ENCODE results near the gene ANKS1A. TPM values are rescaled to one million over a fixed set of nuclear protein-coding genes. Genes with fewer than 3 reads are reported as not detected.

Gene ANKS1A
- total RNA-seq, 1 experiment from 2014 or later = 35.0 TPM

- ChIA-PET POLR2A (no interaction called here), CTCF (interaction anchor here (1.0 to 1.2 kb wide), 2 partner anchors 31 to 187 kb away, joined by 3 to 4 read pairs; no protein-coding TSS in a partner anchor)
- no peak overlapping the region for H3K27ac Mint-ChIP-seq
- no peak overlapping the region for H3K4me3 Mint-ChIP-seq
- H3K27me3 Mint-ChIP-seq (ENCODE audit: low read depth) = no peaks in the 10 kb centered on the region
- no peaks in the 10 kb centered on the region for H3K9me3 Mint-ChIP-seq
- no peak for ATAC-seq
- peaks cover 15% of the 10 kb centered on the region for H3K36me3 Mint-ChIP-seq
- DNase-seq (ENCODE audit: low spot score) = no peak
- no peak for TF ChIP-seq OVOL2 (CRISPR knock-in tag; IDR thresholded peaks at IDR 0.05; ENCODE audit: borderline replicate concordance)
- TF ChIP-seq NFYB (CRISPR knock-in tag; conservative IDR thresholded peaks at IDR 0.05; ENCODE audit: low read depth) = no peak
- no peak for TF ChIP-seq MLX (CRISPR knock-in tag; IDR thresholded peaks at IDR 0.05)
- TF ChIP-seq ZMAT4 (CRISPR knock-in tag; IDR thresholded peaks at IDR 0.05) = no peak
- no peak for TF ChIP-seq ZNF219 (CRISPR knock-in tag; IDR thresholded peaks at IDR 0.05; ENCODE audit: borderline replicate concordance)
- TF ChIP-seq E2F5 (CRISPR knock-in tag; IDR thresholded peaks at IDR 0.05) = no peak
- no peak for TF ChIP-seq JUN (CRISPR knock-in tag; IDR thresholded peaks at IDR 0.05)
- peaks cover 3% of the 10 kb centered on the region; the same call in 1 of the 2 replicates for H3K4me1 Mint-ChIP-seq
Observed at GRCh38 chr6:35054106-35054742, 165.2 kb downstream of the ANKS1A start.

GRCh38 chr6:35054743-35055130 lies 165.7 kb downstream of the ANKS1A start:
- ATAC-seq (no peak), DNase-seq (ENCODE audit: low spot score) (no peak)
- no peaks in the 10 kb centered on the region for H3K9me3 Mint-ChIP-seq
- CTCF ChIA-PET = no interaction called here
- peaks cover 15% of the 10 kb centered on the region for H3K36me3 Mint-ChIP-seq
- no peak overlapping the region for H3K4me3 Mint-ChIP-seq
- no peak for TF ChIP-seq ZMAT4 (CRISPR knock-in tag; IDR thresholded peaks at IDR 0.05)
- no peak for TF ChIP-seq ARID4B (CRISPR knock-in tag; IDR thresholded peaks at IDR 0.05; ENCODE audit: borderline replicate concordance)
- no peak for TF ChIP-seq ZSCAN18 (CRISPR knock-in tag; IDR thresholded peaks at IDR 0.05)
- no peak for TF ChIP-seq GTF2I (CRISPR knock-in tag; conservative IDR thresholded peaks at IDR 0.05)
- TF ChIP-seq FOXJ3 (CRISPR knock-in tag; IDR thresholded peaks at IDR 0.05; ENCODE audit: borderline replicate concordance) = no peak
- no peak for TF ChIP-seq NR2C2 (CRISPR knock-in tag; IDR thresholded peaks at IDR 0.05)
- no peak for TF ChIP-seq MYBL2 (CRISPR knock-in tag; IDR thresholded peaks at IDR 0.05)
- TF ChIP-seq IRF2 (CRISPR knock-in tag; IDR thresholded peaks at IDR 0.05; ENCODE audit: borderline replicate concordance, low read depth) = no peak
- TF ChIP-seq PREB (CRISPR knock-in tag; IDR thresholded peaks at IDR 0.05; ENCODE audit: borderline replicate concordance) = no peak
- TF ChIP-seq STAT6 (CRISPR knock-in tag; conservative IDR thresholded peaks at IDR 0.05; ENCODE audit: low read depth) = no peak
- no peak for TF ChIP-seq RELA (CRISPR knock-in tag; IDR thresholded peaks at IDR 0.05; ENCODE audit: borderline replicate concordance)
- H3K27me3 Mint-ChIP-seq (ENCODE audit: low read depth) = no peaks in the 10 kb centered on the region
- H3K27ac Mint-ChIP-seq = no peak overlapping the region; the same call in 1 of the 2 replicates
- POLR2A ChIA-PET = no interaction called here
- H3K4me1 Mint-ChIP-seq = peaks cover 3% of the 10 kb centered on the region; the same call in 1 of the 2 replicates

Data from WTC11 (cell line).